ENCODE results near the gene PPP1CC.

The PPP1CC gene

DNA sequence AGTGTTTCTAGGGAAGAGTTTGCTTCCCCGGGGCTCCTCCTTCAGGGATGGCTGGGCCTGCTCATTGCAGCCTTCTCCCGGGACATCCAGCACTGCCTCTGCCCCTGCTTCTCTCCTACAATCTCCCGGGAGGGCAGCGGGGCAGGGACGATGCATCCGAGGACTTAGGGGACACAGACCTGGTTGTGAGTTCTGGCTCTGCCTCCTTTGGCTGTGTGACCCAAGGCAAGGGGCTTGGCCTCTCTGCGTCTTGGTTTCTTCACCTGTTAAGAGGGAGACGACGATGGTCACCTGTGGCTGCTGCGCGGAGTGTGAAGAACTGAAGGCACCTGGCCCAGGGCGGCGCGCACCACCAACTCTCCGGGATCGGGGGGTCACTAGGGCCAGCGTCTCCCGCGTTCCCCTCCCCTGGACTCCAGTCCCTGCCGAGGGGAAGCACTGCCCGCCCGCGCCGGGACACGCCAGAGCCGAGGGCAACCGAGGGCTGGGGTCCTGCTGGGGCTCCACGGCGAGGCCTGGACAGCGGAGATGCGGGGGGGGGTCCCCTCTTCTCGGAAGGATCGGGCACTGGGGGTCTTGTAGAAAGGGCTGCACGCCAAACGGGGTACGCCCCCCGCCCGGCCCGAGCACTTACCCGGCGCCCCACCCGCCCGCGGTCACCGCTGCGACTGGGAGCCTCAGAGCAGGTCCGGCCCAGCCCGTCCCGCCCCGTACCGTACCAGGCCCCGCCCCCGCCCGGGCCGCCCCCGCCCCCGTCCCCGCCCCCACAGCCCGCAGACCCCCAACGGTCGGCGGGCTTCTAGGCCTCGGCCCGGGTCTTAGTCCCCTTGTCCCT is 54.0 kb downstream of the PPP1CC start, which contains the start of gene HVCN1:
TSS of gene HVCN1 (minus strand) at position 670 of the 835 bp plus-strand sequence. CDS start 5,870 bp downstream, outside the sequence.
- Histone ChIP-seq H3K9ac (no peak within 1 kb of the TSS), H2AFZ (ENCODE audit: low read depth) (no peak within 1 kb of the TSS), H3K27ac (no peak within 1 kb of the TSS), H3K79me2 (ENCODE audit: insufficient read depth, low read depth) (no peaks in the 10 kb centered on the region), H3K4me2 (no peak within 1 kb of the TSS), H3K4me1 (ENCODE audit: low read depth, poor library complexity, severe bottlenecking) (no peaks in the 10 kb centered on the region), H3K4me3 (IDR thresholded peaks at IDR 0.05; ENCODE audit: insufficient read depth, low read depth, low read length) (no peak within 1 kb of the TSS), H3K27me3 (ENCODE audit: insufficient read depth, low read depth) (no peaks in the 10 kb centered on the region), H4K20me1 (ENCODE audit: insufficient read depth) (no peaks in the 10 kb centered on the region), H3K36me3 (ENCODE audit: insufficient read depth) (no peaks in the 10 kb centered on the region)
- TF ChIP-seq, protein P1, sequence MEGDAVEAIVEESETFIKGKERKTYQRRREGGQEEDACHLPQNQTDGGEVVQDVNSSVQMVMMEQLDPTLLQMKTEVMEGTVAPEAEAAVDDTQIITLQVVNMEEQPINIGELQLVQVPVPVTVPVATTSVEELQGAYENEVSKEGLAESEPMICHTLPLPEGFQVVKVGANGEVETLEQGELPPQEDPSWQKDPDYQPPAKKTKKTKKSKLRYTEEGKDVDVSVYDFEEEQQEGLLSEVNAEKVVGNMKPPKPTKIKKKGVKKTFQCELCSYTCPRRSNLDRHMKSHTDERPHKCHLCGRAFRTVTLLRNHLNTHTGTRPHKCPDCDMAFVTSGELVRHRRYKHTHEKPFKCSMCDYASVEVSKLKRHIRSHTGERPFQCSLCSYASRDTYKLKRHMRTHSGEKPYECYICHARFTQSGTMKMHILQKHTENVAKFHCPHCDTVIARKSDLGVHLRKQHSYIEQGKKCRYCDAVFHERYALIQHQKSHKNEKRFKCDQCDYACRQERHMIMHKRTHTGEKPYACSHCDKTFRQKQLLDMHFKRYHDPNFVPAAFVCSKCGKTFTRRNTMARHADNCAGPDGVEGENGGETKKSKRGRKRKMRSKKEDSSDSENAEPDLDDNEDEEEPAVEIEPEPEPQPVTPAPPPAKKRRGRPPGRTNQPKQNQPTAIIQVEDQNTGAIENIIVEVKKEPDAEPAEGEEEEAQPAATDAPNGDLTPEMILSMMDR (conservative IDR thresholded peaks at IDR 0.05; ENCODE audit: low read depth, low read length): no peak

DNA sequence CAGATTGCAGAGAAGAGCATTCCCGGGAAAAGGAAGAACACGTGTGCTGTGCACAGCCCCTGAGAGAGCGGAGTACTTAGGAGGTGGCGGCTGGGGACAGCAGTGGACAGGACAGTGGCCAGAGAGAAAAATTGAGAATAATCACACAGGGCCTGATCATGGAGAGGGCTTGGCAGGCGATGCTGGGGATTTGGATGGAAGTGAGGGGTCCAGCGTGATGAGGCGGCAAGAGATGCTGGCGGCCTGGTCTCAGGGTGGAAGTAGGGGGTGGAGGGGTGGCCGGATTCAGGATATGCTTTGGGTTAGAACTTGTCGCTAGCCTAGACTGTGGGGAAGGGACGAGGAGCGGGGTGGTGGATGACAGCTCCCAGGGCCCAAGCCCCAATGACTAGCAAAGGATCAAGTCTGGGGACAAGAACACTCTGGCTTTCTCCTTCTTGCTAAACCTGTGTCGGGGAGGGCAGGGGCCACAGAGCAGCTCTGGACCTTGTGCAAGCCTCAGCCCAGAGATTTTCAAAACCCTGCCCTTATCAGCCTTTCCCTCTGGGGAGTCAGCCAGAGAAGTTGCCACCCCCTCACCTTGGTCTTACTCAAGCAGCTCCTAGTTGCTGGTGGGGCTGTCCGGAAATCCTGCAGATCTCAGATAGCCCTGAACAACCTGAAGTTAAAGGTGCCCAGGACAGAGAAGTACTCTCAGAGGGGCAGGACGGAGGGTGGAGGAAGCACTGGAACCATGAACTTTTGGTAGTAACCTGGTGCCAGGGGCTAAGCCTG is 55.1 kb downstream of the PPP1CC start:
- H3K4me1 ChIP-seq (ENCODE audit: low read depth, poor library complexity, severe bottlenecking): no peaks in the 10 kb centered on the region
- no peak overlapping the region for H3K9ac ChIP-seq
- no peak overlapping the region for H2AFZ ChIP-seq (ENCODE audit: low read depth)
- no peak overlapping the region for H3K4me3 ChIP-seq (IDR thresholded peaks at IDR 0.05; ENCODE audit: insufficient read depth, low read depth, low read length)
- no peak overlapping the region for H3K4me2 ChIP-seq
- H4K20me1 ChIP-seq (ENCODE audit: insufficient read depth): no peaks in the 10 kb centered on the region
- no peak overlapping the region for H3K27ac ChIP-seq
- TF ChIP-seq, protein P1 (conservative IDR thresholded peaks at IDR 0.05; ENCODE audit: low read depth, low read length): no peak
- no peaks in the 10 kb centered on the region for H3K27me3 ChIP-seq (ENCODE audit: insufficient read depth, low read depth)
- H3K79me2 ChIP-seq (ENCODE audit: insufficient read depth, low read depth): no peaks in the 10 kb centered on the region
- no peaks in the 10 kb centered on the region for H3K36me3 ChIP-seq (ENCODE audit: insufficient read depth)

DNA sequence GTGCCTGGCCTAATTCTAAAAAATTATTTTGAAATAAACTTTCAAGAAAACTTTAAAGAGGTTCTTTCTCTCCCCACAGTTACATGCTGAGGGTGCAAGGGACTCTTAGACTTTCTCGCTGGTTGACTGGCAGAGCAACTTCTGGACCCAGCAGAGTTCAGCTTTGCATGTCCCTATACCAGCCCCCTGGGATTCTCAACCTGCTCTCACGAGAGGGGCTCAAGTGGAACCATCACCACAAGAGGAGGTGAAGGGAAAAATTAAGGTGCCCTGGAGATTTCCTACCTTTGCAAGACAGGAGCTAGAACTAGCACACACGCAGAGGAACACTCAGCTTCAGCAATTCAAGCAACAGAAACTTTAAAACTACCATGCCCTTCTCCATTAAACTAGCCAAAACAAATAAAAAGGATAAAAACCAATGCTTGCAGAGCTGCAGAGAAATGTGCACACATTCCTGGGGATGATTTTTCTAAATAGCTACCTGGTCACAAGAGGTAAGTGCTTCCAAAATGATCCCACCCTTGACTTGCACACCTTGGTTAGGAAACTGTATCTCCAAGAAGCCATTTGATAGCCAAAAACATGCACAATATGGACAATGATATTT is 56.3 kb downstream of the PPP1CC start:
- no peak overlapping the region for H3K27ac ChIP-seq
- no peak overlapping the region for H3K4me3 ChIP-seq (IDR thresholded peaks at IDR 0.05; ENCODE audit: insufficient read depth, low read depth, low read length)
- H3K9ac ChIP-seq: no peak overlapping the region
- no peaks in the 10 kb centered on the region for H4K20me1 ChIP-seq (ENCODE audit: insufficient read depth)
- H3K4me2 ChIP-seq: no peak overlapping the region
- TF ChIP-seq, protein P1 (conservative IDR thresholded peaks at IDR 0.05; ENCODE audit: low read depth, low read length): no peak
- H3K36me3 ChIP-seq (ENCODE audit: insufficient read depth): no peaks in the 10 kb centered on the region
- H3K27me3 ChIP-seq (ENCODE audit: insufficient read depth, low read depth): no peaks in the 10 kb centered on the region
- H2AFZ ChIP-seq (ENCODE audit: low read depth): no peak overlapping the region
- H3K4me1 ChIP-seq (ENCODE audit: low read depth, poor library complexity, severe bottlenecking): no peaks in the 10 kb centered on the region
- no peaks in the 10 kb centered on the region for H3K79me2 ChIP-seq (ENCODE audit: insufficient read depth, low read depth)

DNA sequence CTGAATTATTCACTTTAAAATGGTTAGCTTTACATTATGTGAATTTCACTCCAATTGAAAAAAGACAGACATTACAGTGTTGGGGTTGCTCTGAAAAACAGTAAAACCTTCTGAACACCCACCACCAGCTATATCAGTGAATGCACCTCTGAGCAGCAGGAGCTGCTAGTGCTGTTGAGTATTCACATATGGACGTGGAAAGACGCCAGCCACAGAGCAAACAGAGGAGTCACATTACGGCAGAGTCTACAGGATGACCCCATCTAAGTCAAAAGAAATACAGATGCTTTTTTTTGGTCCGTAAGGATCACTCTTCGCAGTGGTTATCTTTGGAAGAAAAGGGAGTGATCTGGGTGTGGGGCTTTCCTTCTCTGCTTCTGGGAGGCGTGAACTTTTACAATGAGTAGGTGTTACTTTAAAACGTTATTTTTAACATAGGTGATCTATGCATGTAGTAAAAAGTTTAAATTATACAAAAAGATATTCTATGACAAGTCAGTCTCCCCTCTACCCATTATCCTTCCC is 58.3 kb downstream of the PPP1CC start:
- H3K27me3 ChIP-seq (ENCODE audit: insufficient read depth, low read depth): no peaks in the 10 kb centered on the region
- H3K9ac ChIP-seq: no peak overlapping the region
- no peaks in the 10 kb centered on the region for H3K4me1 ChIP-seq (ENCODE audit: low read depth, poor library complexity, severe bottlenecking)
- no peaks in the 10 kb centered on the region for H3K79me2 ChIP-seq (ENCODE audit: insufficient read depth, low read depth)
- no peaks in the 10 kb centered on the region for H4K20me1 ChIP-seq (ENCODE audit: insufficient read depth)
- no peaks in the 10 kb centered on the region for H3K36me3 ChIP-seq (ENCODE audit: insufficient read depth)
- no peak overlapping the region for H3K27ac ChIP-seq
- no peak overlapping the region for H2AFZ ChIP-seq (ENCODE audit: low read depth)
- no peak overlapping the region for H3K4me2 ChIP-seq
- no peak overlapping the region for H3K4me3 ChIP-seq (IDR thresholded peaks at IDR 0.05; ENCODE audit: insufficient read depth, low read depth, low read length)
- TF ChIP-seq, protein P1 (conservative IDR thresholded peaks at IDR 0.05; ENCODE audit: low read depth, low read length): no peak
